NAMALWA (cell line): ENCODE results near the gene TBC1D23.
"Not testable (repeated sequence)": the region's sequence is repeated elsewhere in the genome, so short reads cannot be mapped to it uniquely, and the experiment has no call there.

ENCODE experiments used
- DNase-seq: peaks from one replicate; pipeline ENCODE4 v3.0.0-alpha.2; 2015; ENCODE audit warnings: low spot score

The TBC1D23 gene

DNA sequence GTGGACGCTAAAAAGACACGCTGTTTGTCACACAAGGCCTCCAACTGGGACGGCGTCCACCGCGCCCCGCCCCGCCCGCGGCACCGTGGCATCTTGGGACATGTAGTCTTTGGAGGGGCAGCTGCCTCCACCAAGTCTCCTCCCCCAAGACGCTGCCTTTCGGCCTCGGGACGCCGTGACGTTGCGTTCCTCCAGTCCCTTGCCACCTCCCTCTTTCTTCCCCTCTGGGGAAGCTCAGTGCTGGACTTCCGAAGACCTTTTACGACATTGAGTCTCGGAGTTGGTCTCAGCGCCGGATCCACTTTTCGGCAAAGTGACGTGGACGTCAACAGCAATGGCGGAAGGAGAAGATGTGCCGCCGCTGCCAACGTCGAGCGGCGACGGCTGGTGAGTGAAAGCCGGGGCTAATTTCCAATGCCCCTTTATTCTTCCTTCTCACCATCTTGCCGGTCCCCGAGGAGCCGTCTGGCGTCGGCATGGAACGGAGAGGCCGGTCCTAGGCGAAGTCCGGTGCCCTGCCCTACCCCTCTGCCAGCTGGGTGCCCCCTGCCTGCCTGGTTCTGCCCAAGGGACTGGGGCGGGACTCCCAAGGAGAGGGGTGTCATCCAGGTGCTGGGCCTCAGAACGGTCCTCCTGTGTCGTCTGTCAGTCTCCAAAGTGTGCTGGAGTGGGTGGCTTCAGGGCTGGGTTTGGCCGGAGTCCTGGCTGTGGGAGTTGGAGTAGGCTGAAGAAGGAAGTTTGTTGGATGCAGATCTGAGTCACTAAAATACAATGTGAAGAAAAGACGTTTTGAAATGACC lies at the start of gene TBC1D23:
TBC1D23 (plus strand) TSS at position 308 of the 800 bp plus-strand sequence; CDS start at position 335, 27 bp downstream.
- DNase-seq = peak; percentile 99

DNA sequence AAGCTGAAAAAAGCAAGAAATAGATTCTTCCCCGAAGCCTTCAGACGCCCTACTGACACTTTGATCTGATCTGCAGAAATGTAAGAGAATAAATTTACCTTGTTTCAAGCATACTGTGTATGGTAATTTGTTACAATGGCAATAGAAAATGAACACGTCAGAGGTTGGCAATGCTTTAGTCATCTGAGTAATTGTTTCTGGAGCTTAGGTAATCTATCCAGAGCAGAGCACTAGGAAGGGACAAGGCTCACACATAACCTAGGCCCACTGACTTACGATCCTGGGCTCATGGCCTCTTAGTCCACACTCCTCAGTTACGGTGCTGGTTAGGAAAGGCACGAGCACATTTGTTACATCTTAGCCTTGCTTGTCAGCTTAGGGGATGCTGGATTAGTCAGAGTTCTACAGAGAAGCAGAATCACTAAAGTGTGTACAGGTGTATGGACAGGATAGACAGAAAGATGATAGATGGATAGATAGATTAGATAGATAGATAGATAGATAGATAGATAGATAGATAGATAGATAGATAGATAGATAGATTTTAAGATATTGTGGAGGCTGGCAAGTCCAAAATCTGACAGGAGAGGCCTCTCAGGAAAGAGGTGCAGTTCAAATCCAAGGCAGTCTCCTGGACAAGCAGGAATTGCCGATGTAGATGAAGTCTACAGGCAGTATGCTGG lies 46.8 kb upstream of the TBC1D23 start:
- no peak for DNase-seq

DNA sequence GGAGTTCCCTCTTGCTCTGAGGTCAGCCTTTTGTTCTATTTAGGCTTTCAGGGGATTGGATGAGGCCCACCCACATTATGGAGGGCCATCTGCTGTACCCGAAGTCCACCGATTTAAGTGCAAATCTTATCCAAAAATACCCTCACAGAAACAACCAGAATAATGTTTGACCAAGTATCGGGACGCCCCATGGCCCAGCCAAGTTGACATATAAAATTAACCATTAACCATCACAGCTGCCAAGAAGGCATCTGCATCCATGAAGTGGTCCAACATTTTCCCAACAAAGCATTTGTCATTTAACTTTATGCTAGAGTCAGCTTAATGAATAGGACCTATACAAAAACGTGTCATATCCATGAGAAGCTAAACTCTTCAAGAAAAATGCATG lies 46.2 kb upstream of the TBC1D23 start:
- DNase-seq = no peak

DNA sequence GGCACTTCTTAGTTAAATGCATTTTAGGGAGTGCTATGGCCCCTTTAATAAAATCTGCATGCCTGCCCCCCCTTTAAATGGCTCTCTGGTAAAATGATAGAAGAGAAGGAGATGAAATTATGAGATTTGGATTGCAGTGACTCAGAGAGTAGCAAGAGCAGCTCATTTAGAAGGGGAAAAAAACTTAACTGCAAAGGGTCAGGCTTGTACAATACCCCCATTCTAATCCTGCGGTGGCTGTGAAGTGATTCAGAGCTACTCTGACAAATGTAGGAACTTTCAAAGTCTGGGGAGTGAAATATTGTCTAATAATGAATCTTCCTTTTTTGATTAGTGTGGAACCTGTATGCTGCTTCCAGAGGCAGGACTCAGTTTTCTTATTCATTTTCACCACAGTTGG lies 44.1 kb upstream of the TBC1D23 start:
- DNase-seq = no peak

DNA sequence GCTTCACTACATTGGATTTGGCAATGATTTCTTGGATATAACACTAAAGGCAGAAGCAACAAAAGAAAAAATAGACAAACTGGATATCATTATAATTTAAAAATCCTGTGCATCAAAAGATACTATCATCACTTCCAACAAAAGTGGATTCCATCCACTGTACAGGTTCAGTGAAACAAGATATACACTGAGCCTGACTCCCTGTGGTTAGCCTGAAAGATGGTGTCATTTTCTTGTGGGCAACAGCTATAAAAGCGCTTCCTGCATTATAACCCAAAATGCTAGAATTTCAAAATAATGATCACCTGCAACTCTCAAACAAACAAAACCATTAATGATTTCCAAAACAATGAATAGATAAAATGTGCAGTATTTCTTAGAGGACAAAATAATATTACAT lies 39.6 kb upstream of the TBC1D23 start:
- no peak for DNase-seq

DNA sequence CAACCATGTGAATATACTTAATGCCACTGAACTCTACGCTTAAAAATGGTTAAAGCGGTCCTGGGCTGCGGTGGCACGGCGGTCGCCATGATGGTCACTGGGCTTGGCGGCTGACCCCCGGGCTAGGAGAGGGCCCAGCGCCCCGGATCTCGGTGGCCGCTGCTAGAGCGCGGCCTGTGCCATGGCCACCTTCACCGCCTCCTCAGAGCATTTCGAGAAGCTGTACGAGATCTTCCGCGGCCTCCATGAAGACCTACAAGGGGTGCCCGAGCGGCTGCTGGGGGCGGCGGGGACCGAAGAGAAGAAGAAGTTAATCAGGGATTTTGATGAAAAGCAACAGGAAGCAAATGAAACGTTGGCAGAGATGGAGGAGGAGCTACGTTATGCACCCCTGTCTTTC lies 35.6 kb upstream of the TBC1D23 start:
- DNase-seq = no peak

DNA sequence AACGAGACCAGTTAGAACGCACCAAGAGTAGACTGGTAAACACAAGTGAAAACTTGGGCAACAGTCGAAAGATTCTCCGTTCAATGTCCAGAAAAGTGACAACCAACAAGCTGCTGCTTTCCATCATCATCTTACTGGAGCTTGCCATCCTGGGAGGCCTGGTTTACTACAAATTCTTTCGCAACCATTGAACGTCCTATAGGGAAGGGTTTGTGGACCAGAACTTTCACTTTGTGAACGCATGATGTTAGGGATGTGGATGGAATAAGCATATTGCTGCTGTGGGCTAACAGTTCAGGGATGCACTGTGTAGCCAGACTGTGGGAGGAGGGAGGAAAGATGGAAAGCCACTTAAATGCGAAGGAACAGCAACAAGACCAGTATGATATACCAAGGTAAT lies 34.9 kb upstream of the TBC1D23 start:
- no peak for DNase-seq

DNA sequence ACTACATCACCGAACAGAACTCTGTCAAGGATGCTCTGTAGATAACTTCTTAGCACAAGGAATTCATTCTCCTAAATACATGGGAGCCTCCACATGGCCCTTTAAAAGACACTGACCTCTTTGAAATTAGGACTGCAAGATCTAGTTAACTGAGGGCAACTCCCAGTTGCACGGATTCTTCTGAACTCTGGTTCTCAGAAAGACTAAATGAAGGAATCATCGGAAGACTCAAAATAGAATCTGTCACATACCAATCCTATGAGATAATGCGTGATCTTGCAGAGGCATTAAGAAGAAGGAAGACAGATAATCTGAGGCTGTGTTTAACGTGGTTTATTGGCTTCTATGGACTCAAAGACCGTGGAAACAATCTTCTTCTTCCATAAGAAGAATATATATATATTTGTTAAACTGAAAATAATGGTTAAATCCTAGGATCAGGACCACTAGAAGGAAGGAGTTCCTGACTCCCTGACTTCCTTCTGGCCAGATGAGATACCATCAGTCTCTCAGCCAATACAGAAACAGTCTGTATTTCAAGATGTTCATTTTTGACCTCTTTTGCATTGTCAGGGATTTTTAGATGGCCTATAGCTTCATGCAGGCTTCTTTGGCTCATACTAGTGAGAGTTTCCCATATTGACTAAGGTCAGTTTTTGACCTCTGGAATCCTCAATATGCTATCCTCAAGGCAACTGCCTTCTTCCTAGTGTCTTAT lies 33.9 kb upstream of the TBC1D23 start:
- no peak for DNase-seq

DNA sequence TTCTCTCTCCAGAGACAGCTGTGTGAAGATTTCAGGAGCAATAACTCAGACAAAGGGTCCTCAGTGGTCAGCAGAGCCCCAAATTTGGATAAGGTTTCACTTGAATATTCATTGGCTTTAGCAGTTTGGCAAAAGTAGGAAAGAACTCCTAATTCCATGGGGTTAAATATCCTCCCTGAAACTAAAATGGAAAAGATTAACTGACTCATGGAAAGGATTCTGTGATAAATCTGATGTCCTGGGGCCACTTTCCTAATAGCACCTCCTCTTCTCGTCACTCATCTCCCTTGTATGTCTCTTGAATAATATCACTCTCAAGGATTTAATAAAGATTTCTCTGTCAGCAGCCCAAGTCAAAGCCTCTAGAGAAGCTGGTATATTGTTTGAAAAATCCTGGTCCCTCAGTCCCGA lies 33.3 kb upstream of the TBC1D23 start:
- no peak for DNase-seq

DNA sequence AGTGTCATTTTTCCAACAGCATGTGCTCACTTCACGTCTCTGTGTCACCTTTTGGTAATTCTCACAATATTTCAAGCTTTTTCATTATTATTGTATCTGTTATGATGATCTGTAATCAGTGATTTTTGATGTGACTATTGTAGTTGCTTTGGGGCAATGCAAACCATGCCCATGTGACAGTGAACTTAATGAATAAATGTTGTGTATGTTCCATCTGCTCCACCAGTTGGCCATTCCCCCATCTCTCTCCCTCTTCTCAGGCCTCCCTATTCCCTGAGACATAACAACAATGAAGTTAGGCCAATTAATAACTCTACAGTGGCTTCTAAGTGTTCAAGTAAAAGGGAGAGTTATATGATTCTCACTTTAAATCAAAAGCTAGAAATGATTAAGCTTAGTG lies 32.5 kb upstream of the TBC1D23 start:
- DNase-seq = no peak

DNA sequence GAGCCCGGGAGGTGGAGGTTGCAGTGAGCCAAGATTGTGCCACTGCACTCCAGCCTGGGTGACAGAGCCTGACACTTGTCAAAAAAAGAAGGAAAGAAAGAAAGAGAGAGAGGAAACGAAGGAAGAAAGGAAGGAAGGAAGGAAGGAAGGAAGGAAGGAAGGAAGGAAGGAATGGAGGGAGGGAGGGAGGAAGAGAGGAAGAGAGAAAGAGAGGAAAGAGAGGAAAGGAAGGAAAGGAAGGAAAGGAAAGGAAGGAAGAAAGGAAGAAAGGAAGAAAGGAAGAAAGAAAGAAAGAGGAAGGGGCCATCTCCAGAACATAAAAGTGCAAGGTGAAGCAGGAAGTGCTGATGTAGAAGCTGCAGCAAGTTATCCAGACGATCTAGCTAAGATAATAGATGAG lies 31.6 kb upstream of the TBC1D23 start:
- DNase-seq = not testable (repeated sequence)

DNA sequence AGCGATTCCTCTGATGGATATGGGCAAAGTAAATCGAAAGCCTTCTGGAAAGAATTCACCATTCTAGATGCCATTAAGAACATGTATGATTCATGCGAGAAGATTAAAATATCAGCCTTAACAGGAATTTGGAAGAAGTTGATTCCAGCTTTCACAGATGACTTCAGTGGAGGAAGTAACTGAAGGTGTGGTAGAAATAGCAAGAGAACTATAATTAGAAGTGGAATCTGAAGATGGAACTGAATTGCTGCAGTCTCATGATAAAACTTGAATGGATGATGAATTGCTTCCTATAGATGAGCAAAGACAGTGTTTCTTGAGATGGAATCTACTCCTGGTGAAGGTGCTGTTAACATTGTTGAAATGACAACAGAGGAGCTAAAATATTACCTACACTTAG lies 30.1 kb upstream of the TBC1D23 start:
- DNase-seq = no peak

DNA sequence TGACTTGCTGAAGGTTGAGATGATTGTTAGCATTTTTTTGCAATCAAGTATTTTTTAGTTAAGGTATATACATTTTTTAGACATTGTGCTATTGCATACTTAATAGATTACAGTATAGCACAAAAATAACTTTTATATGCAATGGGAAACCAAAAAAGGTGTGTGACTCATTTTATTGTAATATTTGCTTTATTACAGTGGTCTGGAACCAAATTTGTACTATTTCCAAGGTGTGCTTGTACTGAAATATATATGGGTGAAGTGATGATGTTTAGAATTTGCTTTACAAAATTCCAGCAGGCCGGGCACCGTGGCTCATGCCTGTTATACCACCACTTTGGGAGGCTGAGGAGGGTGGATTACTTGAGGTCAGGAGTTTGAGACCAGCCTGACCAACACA lies 29.1 kb upstream of the TBC1D23 start:
- DNase-seq = no peak

DNA sequence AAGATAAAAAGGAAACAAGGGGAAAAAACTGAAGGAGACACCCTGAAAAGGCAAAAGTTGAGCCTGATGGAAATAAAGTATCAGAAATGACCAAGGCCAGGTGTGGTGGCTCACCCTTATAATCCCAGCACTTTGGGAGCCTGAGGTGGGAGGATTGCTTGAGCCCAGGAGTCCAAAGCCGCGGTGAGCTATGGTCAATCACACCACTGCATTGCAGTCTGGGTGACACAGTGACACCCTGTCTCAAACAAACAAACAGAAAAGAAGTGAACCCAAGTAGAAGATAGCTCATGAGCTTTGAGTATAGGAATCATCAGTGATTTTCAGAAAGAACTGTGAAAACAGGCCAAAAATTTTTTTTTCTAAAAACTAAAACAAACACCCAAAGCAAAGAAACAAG lies 26.4 kb upstream of the TBC1D23 start:
- no peak for DNase-seq

DNA sequence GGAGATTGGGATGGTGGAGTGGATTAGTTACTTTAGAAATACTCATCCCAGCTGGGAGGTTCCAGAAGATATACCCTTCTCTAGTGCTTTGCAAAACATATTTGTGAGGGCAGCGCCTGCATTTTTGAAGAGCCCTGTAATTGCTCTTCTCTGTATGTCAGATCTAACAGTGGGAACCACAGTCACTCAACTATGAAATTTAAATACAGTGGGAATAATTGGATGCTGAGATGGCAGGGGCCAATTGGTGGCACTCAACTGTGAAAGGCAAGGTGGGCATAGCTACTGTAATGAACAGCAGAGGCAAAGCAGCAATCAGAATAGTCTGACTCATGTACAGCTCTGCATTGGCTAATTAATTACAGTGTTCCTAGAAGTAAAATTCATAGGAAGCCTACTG lies 22.2 kb upstream of the TBC1D23 start:
- DNase-seq = no peak

DNA sequence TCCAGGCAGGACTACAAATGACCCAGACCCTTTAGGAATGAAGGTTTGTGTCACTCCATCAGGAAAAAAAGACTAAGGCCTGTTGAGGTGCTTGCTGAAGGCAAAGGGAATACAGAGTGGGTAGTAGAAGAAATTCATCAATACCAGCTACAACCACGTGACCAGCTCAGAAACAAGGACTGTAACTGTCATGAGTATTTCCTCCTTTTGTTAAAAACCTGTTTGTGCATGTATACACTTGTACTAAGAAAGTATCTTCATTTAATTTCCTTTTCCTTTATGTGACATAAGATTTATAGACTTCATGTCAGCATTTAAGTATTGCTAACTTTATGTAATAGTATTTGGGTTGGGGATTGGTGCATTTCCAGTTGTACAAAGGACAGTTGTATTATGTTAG lies 18.3 kb upstream of the TBC1D23 start:
- DNase-seq = not testable (repeated sequence)

DNA sequence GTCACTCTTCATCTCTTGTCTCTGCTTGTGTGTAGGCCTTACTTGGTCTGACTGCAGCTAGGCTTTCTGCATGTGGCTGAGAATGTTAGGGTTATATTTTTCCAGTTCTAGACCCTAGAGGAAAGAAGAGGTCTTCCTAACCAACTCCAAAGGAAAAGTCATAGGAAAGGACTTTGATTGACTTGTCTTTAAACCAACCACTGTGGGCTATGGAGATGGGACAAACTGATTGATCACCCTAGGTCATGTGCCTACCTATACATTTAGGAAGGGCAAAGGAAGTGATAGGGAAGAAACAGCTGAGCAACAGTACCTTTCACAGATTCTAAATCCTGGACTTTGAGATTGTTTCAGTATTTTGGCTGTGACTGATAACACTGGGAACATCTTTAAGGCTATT lies 16.5 kb upstream of the TBC1D23 start:
- no peak for DNase-seq

DNA sequence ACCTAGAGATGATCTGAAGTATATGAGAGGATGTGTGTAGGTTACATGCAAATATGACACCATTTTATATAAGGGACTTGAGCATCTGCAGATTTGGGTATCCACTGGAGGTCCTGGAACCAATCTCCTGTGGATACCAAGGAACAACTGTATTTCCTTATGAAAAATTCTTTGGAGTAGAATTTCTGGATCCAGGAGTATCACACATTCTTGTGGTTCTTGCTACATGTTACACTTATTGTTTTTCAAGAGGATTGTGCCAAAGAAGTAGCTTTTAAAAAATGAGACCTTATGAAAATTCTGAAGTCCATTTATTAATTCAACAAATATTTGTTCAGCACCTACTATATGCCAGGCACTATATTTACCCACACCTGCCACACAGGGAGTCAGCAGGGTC lies 15.7 kb upstream of the TBC1D23 start:
- DNase-seq = no peak

DNA sequence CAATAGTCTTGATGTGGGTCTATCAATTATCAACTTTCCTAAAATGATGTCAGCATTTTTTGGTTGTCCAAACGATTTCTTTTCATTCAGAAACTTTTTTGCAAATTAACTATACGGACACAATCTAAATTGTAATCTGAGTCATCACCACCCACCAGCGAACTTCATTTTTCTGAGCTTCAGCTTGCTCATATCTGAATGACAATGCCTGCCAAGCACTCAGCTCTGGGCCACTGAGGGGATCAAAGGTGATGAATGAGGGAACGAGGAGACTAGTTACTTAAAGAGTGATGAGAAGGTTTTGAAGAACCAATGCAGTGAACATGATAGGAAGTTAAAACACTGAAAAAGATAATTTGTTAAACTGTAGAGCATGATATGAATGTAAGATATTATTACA lies 14.9 kb upstream of the TBC1D23 start:
- DNase-seq = no peak

DNA sequence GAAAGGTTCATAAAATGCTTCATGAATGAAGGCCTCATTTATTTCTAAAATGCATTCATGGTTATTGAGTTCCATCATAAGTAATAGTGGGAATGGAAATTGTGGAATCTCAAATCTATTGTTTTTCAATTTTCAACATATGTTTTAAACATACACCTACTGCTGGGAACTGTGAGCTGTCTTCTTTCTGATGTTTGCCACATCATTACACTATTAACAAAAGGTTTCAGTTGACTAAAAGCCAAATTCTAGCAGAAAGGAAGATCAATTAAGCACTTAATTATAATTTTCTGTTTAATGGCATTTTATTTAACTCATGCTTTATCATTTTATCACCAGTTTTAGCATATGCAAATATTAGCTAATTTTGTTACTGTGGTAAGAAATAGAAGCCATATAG lies 13.8 kb upstream of the TBC1D23 start:
- no peak for DNase-seq

DNA sequence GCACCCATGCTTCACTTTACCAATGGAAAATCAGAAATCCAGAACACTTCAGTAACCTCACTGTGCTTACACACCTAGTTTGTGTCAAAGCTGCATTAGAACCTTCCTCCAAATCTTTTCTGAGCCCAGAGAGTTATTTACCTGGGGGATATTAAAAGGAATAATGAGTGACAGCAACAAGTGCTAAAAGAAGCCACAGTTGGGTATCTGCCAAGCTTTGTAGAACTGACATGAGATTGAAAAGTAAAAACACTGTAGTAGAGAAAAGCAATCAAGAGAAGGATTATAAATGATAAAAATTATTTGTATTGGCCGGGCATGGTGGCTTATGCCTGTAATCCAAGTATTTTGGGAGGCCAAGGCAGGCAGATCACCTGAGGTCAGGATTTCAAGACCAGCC lies 8.8 kb upstream of the TBC1D23 start:
- no peak for DNase-seq

DNA sequence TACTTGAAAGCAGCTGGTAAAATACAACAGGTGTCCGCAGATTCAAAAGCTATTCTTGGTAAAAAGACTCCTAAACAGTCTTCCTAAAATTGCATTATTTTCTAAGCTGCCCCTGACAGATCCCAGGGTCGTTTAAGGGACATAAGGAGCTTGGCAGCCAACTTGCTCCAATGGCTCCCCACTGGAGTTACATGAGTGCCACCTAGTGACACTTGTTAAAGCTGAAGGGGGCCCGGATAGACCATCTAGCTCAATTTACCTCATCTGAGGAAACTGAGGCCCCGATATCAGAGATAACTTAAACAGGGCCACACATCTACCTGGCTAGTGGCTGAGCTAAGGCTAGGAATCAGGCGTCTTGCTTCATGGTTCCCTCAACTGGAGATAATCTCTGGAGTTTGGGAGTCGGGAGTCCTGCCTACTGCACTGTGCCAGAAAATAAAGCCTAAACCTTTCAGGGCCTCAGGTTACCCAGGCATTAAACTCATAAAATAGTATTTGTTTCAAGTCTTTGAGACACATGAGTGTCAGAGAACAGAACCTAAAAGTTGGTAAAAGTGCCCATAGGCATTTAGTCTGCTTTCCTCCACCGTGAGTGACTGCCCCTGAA lies 6.5 kb upstream of the TBC1D23 start:
- DNase-seq = peak; percentile 73

DNA sequence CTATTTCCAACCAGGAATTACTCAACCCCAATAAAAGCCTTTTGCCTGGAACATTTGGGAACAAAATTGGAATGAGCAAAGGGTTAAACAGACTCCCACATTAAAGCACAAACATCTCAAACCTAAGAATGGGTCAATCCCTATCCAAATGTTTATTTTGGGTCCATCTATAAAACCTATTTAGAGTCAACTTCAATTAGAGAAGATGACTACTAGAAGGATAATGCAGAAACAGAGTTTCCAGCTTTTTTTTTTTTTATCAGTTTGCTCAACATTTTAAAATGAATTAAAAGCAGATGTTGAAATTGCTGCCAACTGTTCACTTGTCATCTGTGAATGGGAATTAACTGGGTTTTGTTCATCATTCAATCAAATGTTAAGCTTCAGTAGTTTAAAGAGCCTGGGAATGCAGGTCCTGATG lies 4.1 kb upstream of the TBC1D23 start:
- no peak for DNase-seq
